ENCODE measurements around the gene AKR1B15. TPM values are rescaled to one million over a fixed set of nuclear protein-coding genes. Genes with fewer than 3 reads are reported as not detected.

The AKR1B15 gene
- total and polyA plus RNA-seq, 2 of the 4 experiments (the other 2 are of a cell fraction), result not detected

DNA sequence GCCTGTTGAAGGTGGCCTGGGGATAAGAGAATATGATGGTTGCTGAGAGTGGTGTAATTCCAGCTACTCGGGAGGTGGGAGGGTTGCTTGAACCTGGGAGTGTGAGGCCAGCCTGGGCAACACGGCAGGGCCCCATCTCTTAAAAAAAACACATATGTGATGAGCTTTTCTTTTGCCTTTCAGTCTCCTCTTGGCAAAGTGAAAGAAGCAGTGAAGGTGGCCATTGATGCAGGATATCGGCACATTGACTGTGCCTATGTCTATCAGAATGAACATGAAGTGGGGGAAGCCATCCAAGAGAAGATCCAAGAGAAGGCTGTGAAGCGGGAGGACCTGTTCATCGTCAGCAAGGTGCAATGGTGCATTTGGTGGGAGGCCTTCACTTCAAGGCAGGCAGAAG is 18.4 kb upstream of the AKR1B15 start:
- Histone ChIP-seq H4K20me1 (ENCODE audit: insufficient read depth, low read length) (no peaks in the 10 kb centered on the region), H3K9me3 (ENCODE audit: control insufficient read depth, insufficient read depth, low read length) (no peaks in the 10 kb centered on the region), H2AK5ac (ENCODE audit: low read depth, low read length) (no peak overlapping the region), H2AFZ (replicated peaks; ENCODE audit: low read length, poor library complexity) (no peak overlapping the region), H2BK120ac (ENCODE audit: low read depth, low read length) (no peak overlapping the region), H3K4me1 (ENCODE audit: control insufficient read depth, insufficient read depth, low read length) (peaks cover 15% of the 10 kb centered on the region), H3K9ac (ENCODE audit: low read depth, low read length) (no peak overlapping the region), H3K27ac (ENCODE audit: insufficient read depth, low read length) (no peak overlapping the region), H3K36me3 (ENCODE audit: control insufficient read depth, insufficient read depth, low read length) (no peaks in the 10 kb centered on the region), H3K4me2 (ENCODE audit: low read depth, low read length) (no peak overlapping the region), H3K18ac (ENCODE audit: low read depth, low read length) (no peak overlapping the region), H3K27me3 (ENCODE audit: control insufficient read depth, insufficient read depth, low read length) (peaks cover 16% of the 10 kb centered on the region), H3K14ac (replicated peaks; ENCODE audit: low read depth, low read length) (no peak overlapping the region), H2BK20ac (ENCODE audit: low read depth, low read length) (no peak overlapping the region), H2BK5ac (ENCODE audit: low read depth, low read length, poor library complexity, severe bottlenecking) (no peak overlapping the region), H3K9me1 (ENCODE audit: insufficient read depth, low read length) (no peaks in the 10 kb centered on the region), H3K23ac (ENCODE audit: low read depth, low read length) (no peak overlapping the region), H3K56ac (ENCODE audit: extremely low read depth, insufficient read depth, low read length) (no peak overlapping the region), H3K4ac (ENCODE audit: low read depth, low read length) (no peak overlapping the region), H2AK9ac (replicated peaks; ENCODE audit: low read depth, low read length, poor library complexity) (no peak overlapping the region), H3K79me1 (ENCODE audit: low read depth in 1 of 2, low read length in 2 of 2) (no peaks in the 10 kb centered on the region), H4K8ac (ENCODE audit: low read depth in 2 of 2, low read length in 2 of 2) (no peak overlapping the region), H2BK15ac (ENCODE audit: low read depth, low read length) (no peak overlapping the region), H4K91ac (ENCODE audit: insufficient read depth, low read depth, low read length) (no peak overlapping the region), H3K4me3 (ENCODE audit: insufficient read depth, low read depth, low read length) (no peak overlapping the region), H4K5ac (ENCODE audit: low read depth, low read length) (no peak overlapping the region)
- in situ Hi-C loops (cut with MboI; ENCODE audit: low sequenced_read_pairs) (no loop called here), intact Hi-C loops (cut with micrococcal nuclease) (no loop called here), dilution Hi-C loops (cut with HindIII; ENCODE audit: low sequenced_read_pairs, unreplicated experiment) (no loop called here)
- no peak for TF ChIP-seq CTCF (conservative IDR thresholded peaks at IDR 0.05; ENCODE audit: low read depth, low read length)
- no peak for TF ChIP-seq CHD1 (IDR thresholded peaks at IDR 0.05; ENCODE audit: low read depth, low read length)
- no peak for TF ChIP-seq SMC3 (IDR thresholded peaks at IDR 0.05; ENCODE audit: low read depth, low read length)
- TF ChIP-seq FOS (IDR thresholded peaks at IDR 0.05; ENCODE audit: low read depth, low read length), result no peak
- no peak for TF ChIP-seq MAFK (IDR thresholded peaks at IDR 0.05; ENCODE audit: low read depth, low read length)
- no peak for ATAC-seq (ENCODE audit: low read depth)
- 100% methylated on average over 1 of the region's 5 CpGs; no CpG with 5 or more reads in 1 of the 2 experiments for WGBS, 2 experiments (ENCODE audit: extremely low coverage in 2 of 2, insufficient read length in 1 of 2)
- no TSS peak for BruUV-seq (replicated peaks)
- CTCF ChIA-PET, result no interaction called here
- POLR2A ChIA-PET (ENCODE audit: unreplicated experiment), result no interaction called here
- DNase-seq, result no peak
